HEK293 (cell line): ENCODE data around the gene ERCC1.

Experiments
- CTCF ChIP-seq: fragments of 450-650 bp; formaldehyde crosslinking; IDR thresholded peaks from 2 replicates; pipeline ENCODE4 v1.5.1; 2016; ENCODE audit warnings: missing biosample characterization, missing genetic modification characterization
- GLIS1 ChIP-seq: fragments of 450-650 bp; formaldehyde crosslinking; IDR thresholded peaks from 2 replicates; pipeline ENCODE4 v1.5.1; 2016; ENCODE audit warnings: missing biosample characterization, missing genetic modification characterization
- HOXC10 ChIP-seq: sonication (generic); formaldehyde crosslinking; IDR thresholded peaks from 2 replicates; pipeline ENCODE4 v1.8.1; 2023; ENCODE audit warnings: mild to moderate bottlenecking, missing genetic modification reagents
- INSM2 ChIP-seq: fragments of 450-650 bp; formaldehyde crosslinking; IDR thresholded peaks from 2 replicates; pipeline ENCODE4 v1.5.1; 2016; ENCODE audit warnings: missing biosample characterization, missing genetic modification characterization
- KLF17 ChIP-seq: fragments of 450-650 bp; formaldehyde crosslinking; IDR thresholded peaks from 2 replicates; pipeline ENCODE4 v1.5.1; 2016; ENCODE audit warnings: missing biosample characterization, missing genetic modification characterization
- KLF8 ChIP-seq: fragments of 450-650 bp; formaldehyde crosslinking; IDR thresholded peaks from 2 replicates; pipeline ENCODE4 v1.5.1; 2016; ENCODE audit warnings: missing biosample characterization, missing genetic modification characterization
- KLF9 ChIP-seq: fragments of 450-650 bp; formaldehyde crosslinking; IDR thresholded peaks from 2 replicates; pipeline ENCODE4 v1.5.1; 2016; ENCODE audit warnings: missing biosample characterization, missing genetic modification characterization, low read depth
- OSR2 ChIP-seq: fragments of 450-650 bp; formaldehyde crosslinking; IDR thresholded peaks from 2 replicates; pipeline ENCODE4 v1.5.1; 2016; ENCODE audit warnings: missing biosample characterization, missing genetic modification characterization
- SP7 ChIP-seq: fragments of 450-650 bp; formaldehyde crosslinking; IDR thresholded peaks from 2 replicates; pipeline ENCODE4 v1.5.1; 2016; ENCODE audit warnings: missing biosample characterization, missing genetic modification characterization
- ZBTB1 ChIP-seq: fragments of 450-650 bp; formaldehyde crosslinking; IDR thresholded peaks from 2 replicates; pipeline ENCODE4 v1.5.1; 2016; ENCODE audit warnings: missing biosample characterization, missing genetic modification characterization
- ZBTB20 ChIP-seq: fragments of 450-650 bp; formaldehyde crosslinking; IDR thresholded peaks from 2 replicates; pipeline ENCODE4 v1.5.1; 2016; ENCODE audit warnings: missing biosample characterization, missing genetic modification characterization
- ZFHX2 ChIP-seq: fragments of 450-650 bp; formaldehyde crosslinking; conservative IDR thresholded peaks from 2 replicates; pipeline ENCODE4 v1.5.1; 2016; ENCODE audit warnings: missing biosample characterization, missing genetic modification characterization
- ZNF132 ChIP-seq: fragments of 450-650 bp; formaldehyde crosslinking; IDR thresholded peaks from 2 replicates; pipeline ENCODE4 v1.5.1; 2017; ENCODE audit warnings: missing biosample characterization, missing genetic modification characterization, borderline replicate concordance
- ZNF155 ChIP-seq: fragments of 450-650 bp; formaldehyde crosslinking; IDR thresholded peaks from 2 replicates; pipeline ENCODE4 v1.5.1; 2016; ENCODE audit warnings: missing biosample characterization, missing genetic modification characterization
- ZNF184 ChIP-seq: fragments of 450-650 bp; IDR thresholded peaks from 2 replicates; pipeline ENCODE4 v1.5.1; 2018; ENCODE audit warnings: missing biosample characterization, mild to moderate bottlenecking, missing genetic modification characterization
- ZNF19 ChIP-seq: fragments of 450-650 bp; formaldehyde crosslinking; IDR thresholded peaks from 2 replicates; pipeline ENCODE4; 2016; ENCODE audit warnings: missing biosample characterization, missing genetic modification characterization, low read depth
- ZNF239 ChIP-seq: fragments of 450-650 bp; formaldehyde crosslinking; IDR thresholded peaks from 2 replicates; pipeline ENCODE4 v1.5.1; 2016; ENCODE audit warnings: missing biosample characterization, missing genetic modification characterization
- ZNF398 ChIP-seq: fragments of 450-650 bp; formaldehyde crosslinking; IDR thresholded peaks from 2 replicates; pipeline ENCODE4 v1.5.1; 2017; ENCODE audit warnings: missing biosample characterization, missing genetic modification characterization
- ZNF48 ChIP-seq: fragments of 450-650 bp; formaldehyde crosslinking; IDR thresholded peaks from 2 replicates; pipeline ENCODE4 v1.5.1; 2016; ENCODE audit warnings: missing biosample characterization, missing genetic modification characterization
- ZNF521 ChIP-seq: fragments of 450-650 bp; formaldehyde crosslinking; IDR thresholded peaks from 2 replicates; pipeline ENCODE4 v1.5.1; 2017; ENCODE audit warnings: missing biosample characterization, mild to moderate bottlenecking, missing genetic modification characterization
- ZNF560 ChIP-seq: fragments of 450-650 bp; formaldehyde crosslinking; IDR thresholded peaks from 2 replicates; pipeline ENCODE4 v1.5.1; 2017; ENCODE audit warnings: missing biosample characterization, missing genetic modification characterization, borderline replicate concordance
- ZNF610 ChIP-seq: fragments of 450-650 bp; formaldehyde crosslinking; IDR thresholded peaks from 2 replicates; pipeline ENCODE4 v1.5.1; 2016; ENCODE audit warnings: missing biosample characterization, missing genetic modification characterization, borderline replicate concordance
- ZNF629 ChIP-seq: fragments of 450-650 bp; formaldehyde crosslinking; IDR thresholded peaks from 2 replicates; pipeline ENCODE4 v1.5.1; 2017; ENCODE audit warnings: missing biosample characterization, missing genetic modification characterization
- ZNF639 ChIP-seq: fragments of 450-650 bp; formaldehyde crosslinking; IDR thresholded peaks from 2 replicates; pipeline ENCODE4 v1.5.1; 2016; ENCODE audit warnings: missing biosample characterization, missing genetic modification characterization
- ZNF677 ChIP-seq: fragments of 450-650 bp; IDR thresholded peaks from 2 replicates; pipeline ENCODE4 v1.5.0; 2018; ENCODE audit warnings: missing biosample characterization, mild to moderate bottlenecking, missing genetic modification characterization, moderate library complexity
- ZNF692 ChIP-seq: fragments of 450-650 bp; formaldehyde crosslinking; IDR thresholded peaks from 2 replicates; pipeline ENCODE4 v1.5.1; 2016; ENCODE audit warnings: missing biosample characterization, missing genetic modification characterization
- ZSCAN23 ChIP-seq: fragments of 450-650 bp; formaldehyde crosslinking; IDR thresholded peaks from 2 replicates; pipeline ENCODE4 v1.5.1; 2016; ENCODE audit warnings: missing biosample characterization, missing genetic modification characterization
- ZSCAN30 ChIP-seq: fragments of 450-650 bp; IDR thresholded peaks from 2 replicates; pipeline ENCODE4 v1.5.1; 2018; ENCODE audit warnings: missing biosample characterization, mild to moderate bottlenecking, missing genetic modification characterization, moderate library complexity
- TF ChIP-seq, protein P1 (sequence below): fragments of 450-650 bp; IDR thresholded peaks from 2 replicates; pipeline ENCODE4 v1.5.1; 2018; ENCODE audit warnings: missing biosample characterization, mild to moderate bottlenecking, missing genetic modification characterization

ERCC1 gene

GRCh38 chr19:45469132-45469944 lies 45.6 kb upstream of the ERCC1 start (continued):
- TF ChIP-seq, protein P1, sequence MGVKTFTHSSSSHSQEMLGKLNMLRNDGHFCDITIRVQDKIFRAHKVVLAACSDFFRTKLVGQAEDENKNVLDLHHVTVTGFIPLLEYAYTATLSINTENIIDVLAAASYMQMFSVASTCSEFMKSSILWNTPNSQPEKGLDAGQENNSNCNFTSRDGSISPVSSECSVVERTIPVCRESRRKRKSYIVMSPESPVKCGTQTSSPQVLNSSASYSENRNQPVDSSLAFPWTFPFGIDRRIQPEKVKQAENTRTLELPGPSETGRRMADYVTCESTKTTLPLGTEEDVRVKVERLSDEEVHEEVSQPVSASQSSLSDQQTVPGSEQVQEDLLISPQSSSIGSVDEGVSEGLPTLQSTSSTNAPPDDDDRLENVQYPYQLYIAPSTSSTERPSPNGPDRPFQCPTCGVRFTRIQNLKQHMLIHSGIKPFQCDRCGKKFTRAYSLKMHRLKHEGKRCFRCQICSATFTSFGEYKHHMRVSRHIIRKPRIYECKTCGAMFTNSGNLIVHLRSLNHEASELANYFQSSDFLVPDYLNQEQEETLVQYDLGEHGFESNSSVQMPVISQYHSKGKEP (tag by site-specific recombination) = 0 out of 2 replicates have a peak, but pooled peaks have one; percentile 0
- TF ChIP-seq ZNF239 (tag by site-specific recombination) = no peak
- TF ChIP-seq ZNF155 (tag by site-specific recombination) = no peak
- TF ChIP-seq OSR2 = no peak
- TF ChIP-seq ZNF48 = no peak
- peak; percentile 6; the same call in 1 of the 2 replicates for TF ChIP-seq CTCF (tag by site-specific recombination)
- TF ChIP-seq ZNF639 (tag by site-specific recombination) = no peak
- peak; percentile 83 for TF ChIP-seq KLF9 (tag by site-specific recombination)
- TF ChIP-seq ZFHX2 (tag by site-specific recombination) = peak; percentile 63
- TF ChIP-seq ZNF629 = peak; percentile 92
- no peak for TF ChIP-seq ZNF521
- TF ChIP-seq ZNF560 = no peak
- no peak for TF ChIP-seq ZSCAN23 (tag by site-specific recombination)
- TF ChIP-seq ZNF692 (tag by site-specific recombination) = peak; percentile 34
- peak; percentile 47 for TF ChIP-seq GLIS1 (tag by site-specific recombination)
- peak; percentile 93 for TF ChIP-seq ZBTB20 (tag by site-specific recombination)
- no peak for TF ChIP-seq INSM2 (tag by site-specific recombination)
- TF ChIP-seq ZNF398 (tag by site-specific recombination) = 0 out of 2 replicates have a peak, but pooled peaks have one; percentile 6
- peak; percentile 35; the same call in 1 of the 2 replicates for TF ChIP-seq KLF17 (tag by site-specific recombination)
- no peak for TF ChIP-seq HOXC10 (CRISPR knock-in tag)
- TF ChIP-seq ZSCAN30 (tag by site-specific recombination) = 0 out of 2 replicates have a peak, but pooled peaks have one; percentile 30
- TF ChIP-seq ZNF677 (tag by site-specific recombination) = no peak
- peak; percentile 51; the same call in 1 of the 2 replicates for TF ChIP-seq ZBTB1 (tag by site-specific recombination)
- no peak for TF ChIP-seq ZNF132 (tag by site-specific recombination)
- peak; percentile 62; the same call in 1 of the 2 replicates for TF ChIP-seq SP7 (tag by site-specific recombination)
- no peak for TF ChIP-seq ZNF184 (tag by site-specific recombination)
- TF ChIP-seq ZNF19 (tag by site-specific recombination) = no peak
- TF ChIP-seq ZNF610 = no peak
- TF ChIP-seq KLF8 (tag by site-specific recombination) = peak; percentile 54
